GM23248 (cell line): Measurements from ENCODE around the gene CNTRL. TPM values are rescaled to one million over a fixed set of nuclear protein-coding genes. Genes with fewer than 3 reads are reported as not detected.

Source experiments
- DNase-seq: peaks from one replicate; pipeline ENCODE4 v3.0.0-alpha.2; 2015
- H2AFZ ChIP-seq: fragments of 200-600 bp; sonication (generic); 2 replicates; pipeline ENCODE4 v1.6.1; 2016; ENCODE audit warnings: antibody characterized with exemption
- H3F3A ChIP-seq: fragments of 200-600 bp; sonication (generic); 2 replicates; pipeline ENCODE4 v1.6.1; 2016; ENCODE audit warnings: mild to moderate bottlenecking, antibody characterized with exemption, mixed run types; ENCODE audit not compliant: insufficient read depth
- H3K27ac ChIP-seq: fragments of 200-600 bp; sonication (generic); 2 replicates; pipeline ENCODE4 v1.5.1; 2016; ENCODE audit warnings: mild to moderate bottlenecking
- H3K27me3 ChIP-seq: fragments of 200-600 bp; sonication (generic); replicated peaks from 2 replicates; pipeline ENCODE4 v1.6.1; 2016; ENCODE audit warnings: mild to moderate bottlenecking; ENCODE audit not compliant: insufficient read depth
- H3K36me3 ChIP-seq: fragments of 200-600 bp; sonication (generic); 2 replicates; pipeline ENCODE4 v1.6.1; 2016; ENCODE audit warnings: low read depth, mild to moderate bottlenecking
- H3K4me1 ChIP-seq: fragments of 200-600 bp; sonication (generic); 2 replicates; pipeline ENCODE4 v1.6.1; 2016; ENCODE audit warnings: mild to moderate bottlenecking; ENCODE audit not compliant: insufficient read depth
- H3K4me2 ChIP-seq: fragments of 200-600 bp; sonication (generic); one replicate; pipeline ENCODE4 v1.6.1; 2016; ENCODE audit warnings: mild to moderate bottlenecking; ENCODE audit not compliant: unreplicated experiment
- H3K4me3 ChIP-seq: fragments of 200-600 bp; sonication (generic); 2 replicates; pipeline ENCODE4 v1.5.1; 2016; ENCODE audit warnings: mild to moderate bottlenecking
- H3K79me2 ChIP-seq: fragments of 200-600 bp; sonication (generic); 2 replicates; pipeline ENCODE4 v1.6.1; 2016; ENCODE audit warnings: mild to moderate bottlenecking; ENCODE audit not compliant: insufficient read depth
- H3K9ac ChIP-seq: fragments of 200-600 bp; sonication (generic); 2 replicates; pipeline ENCODE4 v1.6.1; 2016; ENCODE audit warnings: mild to moderate bottlenecking
- H3K9me2 ChIP-seq: fragments of 200-600 bp; sonication (generic); 2 replicates; pipeline ENCODE4 v1.6.1; 2016; ENCODE audit warnings: mixed run types, mild to moderate bottlenecking, moderate library complexity; ENCODE audit not compliant: insufficient read depth
- H3K9me3 ChIP-seq: fragments of 200-600 bp; sonication (generic); one replicate; pipeline ENCODE4 v1.6.1; 2017; ENCODE audit warnings: low read depth
- H4K20me1 ChIP-seq: fragments of 200-600 bp; sonication (generic); 2 replicates; pipeline ENCODE4 v1.6.0; 2016; ENCODE audit not compliant: insufficient read depth
- EZH2 ChIP-seq: fragments of 200-600 bp; sonication (generic); IDR thresholded peaks from 2 replicates; pipeline ENCODE4 v1.6.1; 2018; ENCODE audit warnings: antibody characterized with exemption, mild to moderate bottlenecking; ENCODE audit not compliant: insufficient read depth, poor library complexity, severe bottlenecking
- EZH2phosphoT487 ChIP-seq: fragments of 200-600 bp; sonication (generic); IDR thresholded peaks from 2 replicates; pipeline ENCODE4 v1.6.1; 2018; ENCODE audit warnings: antibody characterized with exemption, moderate library complexity, mild to moderate bottlenecking, low read depth; ENCODE audit not compliant: insufficient read depth
- WGBS, 2 experiments: methylation state at CpG; one replicate each; pipeline ENCODE4 v1.1.6; 2015 to 2017; ENCODE audit warnings: low lambda C conversion rate in 2 of 2, low coverage in 1 of 2; ENCODE audit errors: missing lambda C conversion rate in 2 of 2; 5-methylcytosine and 5-hydroxymethylcytosine counted together
- in situ Hi-C: fragments of 300-500 bp; cut with MboI; formaldehyde crosslinking; loops from 2 replicates; pipeline ENCODE4 v1.15.0; 2020
- polyA plus RNA-seq: library from polyadenylated mRNA; unstranded; fragments of >200 nt; fragmentation: Nextera tagmentation; extraction: Ambion mirVana; gene quantifications from 2 replicates; pipeline ENCODE4 v1.2.1, GENCODE V29; 2016
- total RNA-seq: library from RNA; depleted of rRNA; stranded (reverse); fragments of >200 nt; shearing (Covaris generic); gene quantifications from 2 replicates; pipeline ENCODE4 v1.2.3, GENCODE V29; 2014

The CNTRL gene
- total and polyA plus RNA-seq, 2 experiments from 2014 or later = 4.4 to 6.3 TPM

DNA sequence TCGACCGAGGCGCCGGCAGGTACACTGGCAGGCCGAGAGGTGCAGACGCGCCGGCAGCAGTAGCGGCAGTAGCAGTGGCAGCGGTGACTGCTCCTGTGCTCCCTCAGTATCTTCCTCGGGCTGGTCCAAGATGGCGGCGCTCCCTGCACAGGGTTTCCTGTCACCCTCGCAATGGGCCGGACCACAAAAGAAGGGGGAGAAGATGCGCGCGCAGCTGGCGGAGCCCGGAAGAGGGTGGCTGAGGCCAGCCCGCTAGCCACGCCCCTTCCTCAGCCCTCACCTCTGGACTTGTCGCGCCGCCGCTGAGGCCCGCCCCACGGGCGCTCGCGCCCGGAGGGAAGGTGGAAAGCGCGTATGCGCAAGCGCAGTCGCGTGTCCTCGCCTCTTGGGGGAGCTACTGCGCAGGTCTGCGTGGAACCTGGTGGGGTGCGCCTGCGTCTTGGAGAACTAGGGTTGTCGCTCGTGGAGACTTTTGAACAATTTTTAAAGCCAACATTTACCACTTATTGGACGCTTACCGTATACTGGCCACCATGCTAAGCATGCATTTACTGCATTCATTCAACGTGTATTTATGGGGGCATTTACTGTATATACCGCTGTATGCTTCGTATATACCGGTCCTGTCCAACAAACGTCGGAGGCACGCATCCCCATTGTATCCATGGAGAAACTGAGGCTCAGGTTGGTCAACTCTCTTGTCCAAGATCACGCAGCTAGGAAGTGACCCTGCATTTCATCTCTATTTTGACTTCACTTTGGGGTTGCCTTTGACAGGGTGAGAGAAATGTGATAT is 127.2 kb downstream of the CNTRL start, which contains the start of gene RAB14:
Gene RAB14, minus strand, starts transcription at position 132 of the 796 bp plus-strand sequence. CDS start 8,457 bp downstream, outside the sequence.
- H3K27ac ChIP-seq = peak within 1 kb of the TSS; percentile 82
- TF ChIP-seq EZH2phosphoT487 (no peak), EZH2 (no peak)
- peak within 1 kb of the TSS; percentile 92 for H3K9ac ChIP-seq
- WGBS, 2 experiments = 5 to 7% methylated on average over 36 to 55 of the region's 55 CpGs
- peak within 1 kb of the TSS; percentile 90 for H2AFZ ChIP-seq
- in situ Hi-C loops = loop anchor here (25.0 kb wide), 1 partner anchor 110 kb away; no protein-coding TSS in a partner anchor
- peak within 1 kb of the TSS; percentile 97 for H3K4me3 ChIP-seq
- peak within 1 kb of the TSS; percentile 100 for H3K4me2 ChIP-seq
- H3K9me3 ChIP-seq = no peaks in the 10 kb centered on the region
- peaks cover 31% of the 10 kb centered on the region for H4K20me1 ChIP-seq
- peaks cover 54% of the 10 kb centered on the region for H3K79me2 ChIP-seq
- no peaks in the 10 kb centered on the region for H3K36me3 ChIP-seq
- H3K4me1 ChIP-seq = peaks cover 35% of the 10 kb centered on the region
- no peaks in the 10 kb centered on the region for H3K27me3 ChIP-seq
- H3K9me2 ChIP-seq = no peaks in the 10 kb centered on the region
- H3F3A ChIP-seq = 0 out of 2 replicates have a peak, but pooled peaks cover 4% of the 10 kb centered on the region
- peak; percentile 99 for DNase-seq

DNA sequence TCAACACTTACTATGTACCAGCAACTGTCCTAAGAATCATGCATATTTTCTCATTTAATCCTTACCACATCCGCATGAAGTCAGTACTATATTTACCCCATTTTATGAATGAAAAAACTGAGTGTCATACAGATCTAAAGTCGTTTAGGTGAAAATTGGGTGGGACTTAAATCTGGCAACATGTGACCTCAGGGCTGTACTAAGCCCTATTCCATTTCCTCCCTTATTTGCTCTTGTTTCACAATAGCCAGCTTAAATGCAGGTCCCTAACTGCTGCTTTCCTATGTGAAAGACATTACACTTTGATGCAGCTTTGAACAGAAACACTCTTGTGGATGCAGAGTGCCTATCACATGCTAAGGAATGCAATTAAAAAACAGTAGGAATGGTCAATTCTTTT is 129.4 kb downstream of the CNTRL start:
- Histone ChIP-seq H3K36me3 (no peaks in the 10 kb centered on the region), H3K79me2 (peaks cover 32% of the 10 kb centered on the region), H2AFZ (no peak overlapping the region), H3K9me2 (no peaks in the 10 kb centered on the region), H3K27ac (no peak overlapping the region), H3F3A (no peaks in the 10 kb centered on the region), H3K4me3 (no peak overlapping the region), H3K4me2 (no peak overlapping the region), H3K9me3 (no peaks in the 10 kb centered on the region), H3K4me1 (peaks cover 13% of the 10 kb centered on the region), H4K20me1 (peaks cover 9% of the 10 kb centered on the region), H3K27me3 (no peaks in the 10 kb centered on the region), H3K9ac (no peak overlapping the region)
- no peak for TF ChIP-seq EZH2phosphoT487
- TF ChIP-seq EZH2 = no peak
- in situ Hi-C loops = loop anchor here (25.0 kb wide), 1 partner anchor 108 kb away; no protein-coding TSS in a partner anchor
- no peak for DNase-seq
- WGBS, 2 experiments = 87 to 95% methylated on average over 2 of the region's 2 CpGs

DNA sequence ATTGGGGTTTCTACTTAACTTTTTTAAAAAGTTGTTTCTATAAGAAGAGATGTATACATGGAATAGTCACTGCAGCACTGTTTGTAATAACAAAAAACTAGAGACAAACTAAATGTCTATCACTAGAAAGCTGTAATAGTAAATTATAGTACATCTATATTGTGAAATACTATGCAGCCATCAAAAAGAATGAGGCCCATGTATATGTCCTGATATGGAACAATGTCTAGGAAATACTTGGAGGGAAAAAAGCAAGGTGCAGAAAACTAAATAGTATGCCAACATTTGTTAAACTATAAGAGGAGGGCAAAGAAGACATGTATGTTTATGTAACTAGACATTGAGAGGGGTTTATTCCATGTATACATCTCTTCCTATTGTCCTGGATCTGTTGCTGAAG is 129.9 kb downstream of the CNTRL start:
- peaks cover 28% of the 10 kb centered on the region for H3K79me2 ChIP-seq
- peaks cover 8% of the 10 kb centered on the region for H3K4me1 ChIP-seq

DNA sequence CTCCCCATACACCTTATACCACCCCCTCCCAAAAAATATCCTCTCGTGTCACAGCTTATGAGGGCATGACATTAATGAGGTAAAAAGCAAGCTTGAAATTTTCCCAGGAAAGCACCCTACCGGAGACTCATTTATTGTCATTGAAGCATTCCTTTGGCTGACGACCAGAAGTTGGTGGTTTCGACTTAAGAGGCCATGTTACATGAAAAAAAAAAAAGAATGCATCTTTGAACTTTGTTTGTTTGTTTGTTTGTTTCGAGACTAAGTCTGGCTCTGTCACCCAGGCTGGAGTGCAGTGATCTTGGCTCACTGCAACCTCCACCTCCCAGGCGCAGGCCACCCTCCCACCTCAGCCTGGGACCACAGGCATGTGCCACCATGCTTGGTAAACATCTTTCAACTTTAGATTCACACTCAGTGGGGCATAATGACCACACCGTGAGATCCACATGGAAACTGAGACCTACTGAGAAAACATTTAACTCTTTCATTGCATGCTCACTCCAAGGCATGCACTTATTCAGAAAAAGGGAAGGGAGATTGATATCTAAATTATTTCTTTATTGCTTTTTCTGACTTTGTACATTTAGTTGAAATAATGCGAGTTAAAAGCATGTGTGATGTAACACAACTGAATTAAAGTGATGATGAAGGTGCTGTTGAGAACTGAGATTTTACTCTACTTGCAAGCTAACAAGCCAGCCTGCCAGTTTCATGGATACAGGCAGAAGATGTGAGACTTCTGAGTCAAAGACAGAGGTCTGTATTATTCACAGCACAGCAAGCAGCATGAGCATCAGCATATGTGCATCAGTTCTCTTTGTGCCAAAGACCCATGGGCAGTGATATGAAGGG is 132.0 kb downstream of the CNTRL start:
- no peaks in the 10 kb centered on the region for H3K4me1 ChIP-seq
- TF ChIP-seq EZH2phosphoT487 (no peak), EZH2 (no peak)
- no peaks in the 10 kb centered on the region for H3K9me3 ChIP-seq
- no peaks in the 10 kb centered on the region for H3K27me3 ChIP-seq
- no peak for DNase-seq
- no peaks in the 10 kb centered on the region for H4K20me1 ChIP-seq
- no peak overlapping the region for H3K27ac ChIP-seq
- H3K4me2 ChIP-seq = no peak overlapping the region
- 61 to 66% methylated on average over 8 of the region's 8 CpGs for WGBS, 2 experiments
- no peaks in the 10 kb centered on the region for H3K9me2 ChIP-seq
- H3F3A ChIP-seq = no peaks in the 10 kb centered on the region
- in situ Hi-C loops = loop anchor here (25.0 kb wide), 1 partner anchor 106 kb away; no protein-coding TSS in a partner anchor
- no peak overlapping the region for H2AFZ ChIP-seq
- H3K9ac ChIP-seq = no peak overlapping the region
- 0 out of 2 replicates have a peak, but pooled peaks cover 7% of the 10 kb centered on the region for H3K79me2 ChIP-seq
- no peaks in the 10 kb centered on the region for H3K36me3 ChIP-seq
- H3K4me3 ChIP-seq = no peak overlapping the region

More for the DNA sequence above, 129.9 kb downstream of the CNTRL start:
- Histone ChIP-seq H3K9me3 (no peaks in the 10 kb centered on the region), H3K4me2 (no peak overlapping the region), H3K9ac (no peak overlapping the region), H3K36me3 (no peaks in the 10 kb centered on the region), H4K20me1 (peaks cover 4% of the 10 kb centered on the region; the same call in 1 of the 2 replicates), H3F3A (no peaks in the 10 kb centered on the region), H3K27ac (no peak overlapping the region), H3K4me3 (no peak overlapping the region), H3K9me2 (no peaks in the 10 kb centered on the region), H3K27me3 (no peaks in the 10 kb centered on the region), H2AFZ (no peak overlapping the region)
- TF ChIP-seq EZH2phosphoT487 (no peak), EZH2 (no peak)
- in situ Hi-C loops = loop anchor here (25.0 kb wide), 1 partner anchor 108 kb away; no protein-coding TSS in a partner anchor
- DNase-seq = no peak
